Fibroblast of mammary gland (primary cell): ENCODE measurements around the gene MTHFS.

Experiments
- DNase-seq: peaks from one replicate; pipeline ENCODE4 v3.0.0-alpha.2; 2010; ENCODE audit warnings: low read depth
- H3K4me3 ChIP-seq: 2 replicates; pipeline ENCODE4 v1.5.1; 2011; ENCODE audit warnings: low read depth, mild to moderate bottlenecking, low read length, moderate library complexity; ENCODE audit not compliant: control insufficient read depth
- CTCF ChIP-seq: conservative IDR thresholded peaks from 2 replicates; pipeline ENCODE4 v1.5.1; 2011; ENCODE audit warnings: low read depth, low read length, inconsistent platforms; ENCODE audit not compliant: control insufficient read depth, insufficient read depth

The MTHFS gene

GRCh38 chr15:79832367-79833120 lies 64.3 kb downstream of the MTHFS start:
- DNase-seq: no peak
- no peak overlapping the region for H3K4me3 ChIP-seq
- TF ChIP-seq CTCF: no peak

GRCh38 chr15:79831604-79832003 lies 65.2 kb downstream of the MTHFS start:
- H3K4me3 ChIP-seq: no peak overlapping the region
- no peak for DNase-seq
- no peak for TF ChIP-seq CTCF

GRCh38 chr15:79829950-79830349 lies 66.9 kb downstream of the MTHFS start:
- TF ChIP-seq CTCF: no peak
- DNase-seq: no peak
- no peak overlapping the region for H3K4me3 ChIP-seq

GRCh38 chr15:79828447-79828846 lies 68.4 kb downstream of the MTHFS start:
- no peak for DNase-seq
- H3K4me3 ChIP-seq: no peak overlapping the region
- TF ChIP-seq CTCF: no peak

- TF ChIP-seq CTCF: no peak
- no peak for DNase-seq
- no peak overlapping the region for H3K4me3 ChIP-seq
These were observed 70.0 kb downstream of the MTHFS start for GRCh38 chr15:79826800-79827199.

- H3K4me3 ChIP-seq: no peak overlapping the region
- DNase-seq: no peak
- no peak for TF ChIP-seq CTCF
These were observed 72.6 kb downstream of the MTHFS start for GRCh38 chr15:79824136-79824701.
